PC-9 (cell line): Measurements from ENCODE around the gene GPR108.

Source experiments
- CTCF ChIP-seq: fragments of 200-600 bp; sonication (generic); conservative IDR thresholded peaks from 2 replicates; pipeline ENCODE4 v1.6.1; 2017; ENCODE audit warnings: mixed run types, antibody characterized with exemption, mild to moderate bottlenecking, moderate library complexity
- EZH2 ChIP-seq: fragments of 200-600 bp; sonication (generic); IDR thresholded peaks from 2 replicates; pipeline ENCODE4 v1.8.0; 2017; ENCODE audit warnings: antibody characterized with exemption, low read depth

- TF ChIP-seq CTCF (no peak), EZH2 (no peak)
Observed at GRCh38 chr19:6767357-6768235, 30.2 kb upstream of the GPR108 start, which contains the start of gene SH2D3A.
